Measurements from ENCODE around the gene PLAGL2.

GRCh38 chr20:32218156-32218900 lies 10.8 kb upstream of the PLAGL2 start:
- TF ChIP-seq CTCF (conservative IDR thresholded peaks at IDR 0.05; ENCODE audit: low read depth in 2 of 2) (no peak), CREB1 (CRISPR knock-in tag; IDR thresholded peaks at IDR 0.05; ENCODE audit: low read depth) (no peak), EZH2 (IDR thresholded peaks at IDR 0.05; ENCODE audit: low read depth, unreplicated experiment) (no peak), POLR2AphosphoS5 (IDR thresholded peaks at IDR 0.05; ENCODE audit: low read depth) (no peak), REST (IDR thresholded peaks at IDR 0.05; ENCODE audit: unreplicated experiment) (no peak), EZH2phosphoT487 (IDR thresholded peaks at IDR 0.05; ENCODE audit: unreplicated experiment) (no peak), ZNF114 (CRISPR knock-in tag; IDR thresholded peaks at IDR 0.05) (no peak), JUNB (IDR thresholded peaks at IDR 0.05; ENCODE audit: unreplicated experiment) (no peak), NANOG (IDR thresholded peaks at IDR 0.05; ENCODE audit: borderline replicate concordance) (no peak), ZNF462 (CRISPR knock-in tag; IDR thresholded peaks at IDR 0.05) (no peak), STAT1 (IDR thresholded peaks at IDR 0.05; ENCODE audit: unreplicated experiment) (no peak), ETS1 (IDR thresholded peaks at IDR 0.05) (no peak), ZNF331 (CRISPR knock-in tag; IDR thresholded peaks at IDR 0.05; ENCODE audit: low read depth) (no peak)

Measured in GM23338 (cell line).